DMS79 (cell line): Measurements from ENCODE around the gene KCNK6.
A peak's percentile ranks its signal among the peaks of the same experiment; 100 is the strongest.
"Not testable (repeated sequence)": the region's sequence is repeated elsewhere in the genome, so short reads cannot be mapped to it uniquely, and the experiment has no call there.

Source experiments
- DNase-seq: peaks from one replicate; lab custom pipeline; 2025; lab: John Stamatoyannopoulos, UW

The KCNK6 gene

DNA sequence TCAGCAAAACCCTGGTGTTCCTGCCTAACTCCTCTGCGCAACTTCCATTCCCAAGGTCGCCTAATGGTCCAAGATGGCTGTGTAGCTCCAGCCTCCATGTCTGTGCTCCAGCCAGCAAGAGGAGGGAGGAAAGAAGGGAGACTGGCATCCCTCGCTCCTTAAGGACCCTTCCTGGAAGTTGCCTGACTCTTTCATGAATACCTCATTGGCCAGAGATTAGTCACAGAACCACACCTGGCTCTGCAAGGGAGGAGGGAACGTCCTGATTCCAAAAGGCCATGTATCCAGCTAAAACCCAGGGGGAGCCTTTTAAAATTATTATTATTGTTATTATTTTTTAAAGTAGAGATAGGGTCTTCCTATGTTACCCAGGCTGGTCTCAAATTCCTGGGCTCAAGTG, 4.8 kb downstream of the KCNK6 start:
- no peak for DNase-seq

DNA sequence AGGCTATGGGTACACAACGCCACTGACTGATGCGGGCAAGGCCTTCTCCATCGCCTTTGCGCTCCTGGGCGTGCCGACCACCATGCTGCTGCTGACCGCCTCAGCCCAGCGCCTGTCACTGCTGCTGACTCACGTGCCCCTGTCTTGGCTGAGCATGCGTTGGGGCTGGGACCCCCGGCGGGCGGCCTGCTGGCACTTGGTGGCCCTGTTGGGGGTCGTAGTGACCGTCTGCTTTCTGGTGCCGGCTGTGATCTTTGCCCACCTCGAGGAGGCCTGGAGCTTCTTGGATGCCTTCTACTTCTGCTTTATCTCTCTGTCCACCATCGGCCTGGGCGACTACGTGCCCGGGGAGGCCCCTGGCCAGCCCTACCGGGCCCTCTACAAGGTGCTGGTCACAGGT, 6.9 kb downstream of the KCNK6 start:
- DNase-seq = no peak

DNA sequence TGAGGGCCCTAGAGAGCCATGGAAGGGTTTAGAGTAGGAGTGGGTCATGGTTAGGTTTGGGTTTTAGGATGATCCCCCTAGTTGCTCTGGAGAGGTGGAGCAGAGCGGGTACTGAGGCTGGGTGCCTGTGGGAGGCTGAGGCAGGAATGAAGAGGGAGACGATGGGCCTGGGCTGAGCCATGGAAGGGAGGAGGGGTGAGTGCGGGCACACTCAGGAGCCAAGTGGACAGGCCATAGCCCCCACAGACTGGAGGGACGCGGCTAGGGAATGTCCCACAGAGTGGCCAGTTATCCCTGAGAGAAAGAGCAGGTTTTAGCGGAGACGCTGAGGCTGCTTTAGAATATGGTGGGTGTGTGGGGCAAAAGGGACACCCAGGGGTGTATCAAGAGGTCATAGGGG, 10.0 kb downstream of the KCNK6 start:
- DNase-seq = no peak

DNA sequence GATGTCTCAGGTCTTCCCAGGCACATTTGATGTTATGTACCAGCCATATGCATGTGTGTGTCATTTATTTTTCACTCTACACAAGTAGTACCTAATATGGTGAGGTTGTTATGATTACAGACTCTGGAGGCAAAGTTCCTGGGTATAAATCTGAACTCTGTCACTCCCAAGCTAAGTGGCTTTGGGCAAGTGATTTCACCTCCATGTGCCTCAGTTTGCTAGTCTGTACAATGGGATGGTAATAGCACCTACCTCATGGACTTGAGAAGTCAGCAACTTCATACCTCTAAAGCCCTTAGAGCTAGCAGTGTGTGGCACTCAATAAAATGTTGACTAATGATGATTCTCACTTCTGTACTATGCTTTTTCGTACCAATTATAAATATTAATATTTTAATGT, 12.1 kb downstream of the KCNK6 start:
- no peak for DNase-seq

DNA sequence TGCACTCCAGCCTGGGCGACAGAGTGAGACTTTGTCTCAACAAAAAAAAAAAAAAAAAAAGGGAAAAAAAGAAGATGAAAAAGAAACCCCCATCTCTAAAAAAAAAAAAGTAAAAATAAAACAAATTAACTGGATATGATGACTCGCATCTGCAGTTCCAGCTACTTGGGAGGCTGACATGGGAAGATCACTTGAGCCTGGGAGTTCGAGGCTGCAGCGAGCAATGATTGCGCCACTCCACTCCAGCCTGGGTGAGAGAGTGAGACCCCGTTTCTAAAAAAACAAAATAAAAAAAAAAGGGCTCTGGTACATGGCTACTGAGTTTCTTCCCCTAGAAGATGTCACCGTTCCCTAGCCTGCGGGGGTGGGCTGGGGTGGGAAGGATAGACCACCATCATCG, 13.6 kb downstream of the KCNK6 start:
- no peak for DNase-seq

DNA sequence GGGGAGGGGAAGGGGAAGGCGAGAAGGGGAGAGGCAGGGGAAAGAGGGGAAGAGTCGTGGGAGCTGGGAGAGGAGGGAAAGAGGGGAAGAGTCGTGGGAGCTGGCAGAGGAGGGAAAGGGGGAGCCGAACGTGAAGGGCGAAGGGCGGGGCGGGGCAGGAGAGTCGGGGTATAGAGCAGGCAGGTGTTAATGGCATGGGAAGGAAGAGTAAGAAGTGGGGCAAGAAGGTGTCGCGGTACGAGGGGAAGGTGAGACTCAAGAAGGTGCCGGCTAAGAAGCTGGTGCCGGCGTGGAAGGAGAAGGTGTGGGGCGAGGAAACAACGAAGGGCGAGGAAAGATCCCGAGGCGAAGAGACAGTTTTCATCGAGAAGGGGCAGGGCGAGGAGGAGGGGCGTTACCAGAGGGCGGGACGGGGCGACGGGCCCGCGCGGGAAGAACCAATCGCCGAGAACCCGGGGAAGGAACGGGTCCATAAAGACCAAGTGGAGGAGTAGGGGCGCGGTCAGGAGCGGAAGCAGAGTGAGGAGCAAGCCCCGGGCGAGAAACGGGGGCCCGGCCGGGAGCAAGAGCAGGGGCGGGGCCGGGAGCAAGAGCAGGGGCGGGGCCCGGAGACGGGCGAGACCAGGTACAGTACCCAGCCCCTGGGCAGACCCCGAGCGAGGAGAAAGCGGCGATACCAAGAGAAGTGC, 16.4 kb downstream of the KCNK6 start:
- DNase-seq = peak; percentile 90

DNA sequence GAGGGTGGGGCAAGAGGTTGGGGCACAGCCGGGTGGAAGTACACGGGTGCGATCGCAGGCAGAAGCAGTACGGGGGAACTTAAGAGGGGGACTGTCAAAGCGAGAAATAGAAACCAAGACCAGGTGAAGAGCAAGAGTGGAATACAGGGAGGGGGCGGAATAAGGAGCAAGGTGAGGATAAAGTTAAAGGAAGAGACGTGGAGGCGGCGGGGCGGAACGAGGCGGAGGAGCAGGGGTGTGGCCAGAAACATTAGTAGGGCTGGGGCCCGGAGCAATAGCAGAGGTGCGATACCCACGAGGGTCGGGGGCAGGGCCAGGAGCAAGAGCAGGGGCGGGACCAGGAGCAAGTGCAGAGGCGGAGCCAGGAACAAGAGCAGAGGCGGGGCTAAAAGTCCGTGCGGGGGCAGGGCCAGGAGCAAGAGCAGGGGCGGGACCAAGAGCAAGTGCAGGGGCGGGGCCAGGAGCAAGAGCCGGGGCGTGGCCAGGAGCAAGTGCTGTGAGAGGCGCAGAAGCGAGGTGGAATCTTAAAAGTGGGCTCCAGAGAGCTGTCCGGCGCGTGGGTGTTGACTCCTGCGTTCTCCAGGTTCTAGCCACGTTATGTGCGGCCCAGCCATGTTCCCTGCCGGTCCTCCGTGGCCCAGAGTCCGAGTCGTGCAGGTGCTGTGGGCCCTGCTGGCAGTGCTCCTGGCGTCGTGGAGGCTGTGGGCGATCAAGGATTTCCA, 17.2 kb downstream of the KCNK6 start:
- DNase-seq = peak; percentile 84

DNA sequence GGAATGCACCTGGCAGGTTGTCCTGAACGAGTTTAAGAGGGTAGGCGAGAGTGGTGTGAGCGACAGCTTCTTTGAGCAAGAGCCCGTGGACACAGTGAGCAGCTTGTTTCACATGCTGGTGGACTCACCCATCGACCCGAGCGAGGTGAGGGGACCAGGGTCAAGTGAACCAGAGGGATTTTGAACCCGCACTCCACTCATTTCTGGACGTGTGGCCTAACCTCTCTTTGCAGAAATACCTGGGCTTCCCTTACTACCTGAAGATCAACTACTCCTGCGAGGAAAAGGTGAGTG, 17.7 kb downstream of the KCNK6 start:
- no peak for DNase-seq

DNA sequence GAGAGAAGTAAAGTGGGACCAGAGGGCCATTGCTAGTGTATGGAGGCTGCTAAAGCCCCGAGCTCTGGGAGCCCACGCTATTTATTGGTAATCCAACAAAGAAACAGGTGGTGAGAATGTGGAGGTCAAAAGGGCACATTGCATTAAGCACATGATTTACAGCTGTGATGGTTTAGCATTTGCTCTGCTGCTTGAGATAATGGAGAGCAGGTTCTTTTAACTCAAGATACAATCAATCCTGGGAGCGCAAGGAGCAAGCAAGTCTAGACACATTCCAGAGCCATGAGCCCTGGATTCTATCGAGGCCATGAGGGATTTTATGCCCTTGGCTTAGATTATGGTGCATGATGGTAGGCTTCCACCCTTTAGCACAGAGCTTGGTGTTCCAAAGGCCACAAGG, 19.4 kb downstream of the KCNK6 start:
- not testable (repeated sequence) for DNase-seq

DNA sequence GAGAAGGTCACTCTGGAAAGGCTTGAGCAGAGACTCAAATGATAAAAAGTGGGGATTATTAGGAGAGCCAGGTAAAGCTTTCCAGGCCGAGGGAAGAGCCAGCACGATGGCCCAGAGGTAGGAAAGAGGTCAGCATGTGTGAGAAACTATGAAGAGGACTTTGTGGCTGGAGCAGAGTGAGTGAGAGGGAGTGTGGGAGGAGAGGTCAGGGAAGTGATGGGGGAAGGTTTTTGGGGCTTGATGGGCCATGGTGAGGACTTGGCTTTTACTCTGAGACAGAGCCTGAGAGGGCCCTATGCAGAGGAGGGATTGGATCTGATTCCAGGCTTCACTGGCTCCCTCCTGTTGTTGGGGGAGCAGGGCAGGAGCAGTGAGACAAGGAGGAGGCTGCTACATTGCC, 21.3 kb downstream of the KCNK6 start:
- no peak for DNase-seq

DNA sequence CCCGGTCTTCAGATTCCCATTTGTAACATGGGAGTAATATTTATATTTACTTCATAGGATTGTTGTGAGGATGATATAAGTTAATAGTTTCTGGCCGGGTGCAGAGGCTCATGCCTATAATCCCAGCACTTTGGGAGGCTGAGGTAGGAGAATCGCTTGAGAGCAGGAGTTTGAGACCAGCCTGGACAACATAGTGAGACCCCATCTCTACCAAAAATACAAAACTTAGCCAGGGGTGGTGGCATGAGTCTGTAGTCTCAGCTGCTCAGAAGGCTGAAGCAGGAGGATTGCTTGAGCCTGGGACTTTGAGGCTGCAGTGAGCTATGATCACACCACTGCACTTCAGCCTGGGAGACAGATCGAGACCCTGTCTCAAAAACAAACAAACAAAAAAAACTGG, 27.2 kb downstream of the KCNK6 start:
- DNase-seq = no peak

DNA sequence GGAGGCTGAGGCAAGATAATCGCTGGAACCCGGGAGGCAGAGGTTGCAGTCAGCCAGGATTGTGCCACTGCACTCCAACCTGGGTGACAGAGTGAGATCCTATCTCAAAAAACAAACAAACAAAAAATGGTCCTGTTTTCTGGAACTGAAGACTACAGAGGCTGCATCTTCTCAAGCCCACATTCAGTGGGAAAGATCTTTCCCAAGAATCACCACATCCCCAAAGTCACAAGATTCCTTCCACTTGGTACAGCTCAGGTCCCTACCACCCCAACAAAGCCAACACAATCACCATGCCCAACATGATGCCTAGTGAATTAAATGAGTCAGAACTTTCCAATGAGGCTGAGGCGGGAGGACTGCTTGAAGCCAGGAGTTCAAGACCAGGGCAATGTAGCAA, 31.2 kb downstream of the KCNK6 start:
- no peak for DNase-seq

DNA sequence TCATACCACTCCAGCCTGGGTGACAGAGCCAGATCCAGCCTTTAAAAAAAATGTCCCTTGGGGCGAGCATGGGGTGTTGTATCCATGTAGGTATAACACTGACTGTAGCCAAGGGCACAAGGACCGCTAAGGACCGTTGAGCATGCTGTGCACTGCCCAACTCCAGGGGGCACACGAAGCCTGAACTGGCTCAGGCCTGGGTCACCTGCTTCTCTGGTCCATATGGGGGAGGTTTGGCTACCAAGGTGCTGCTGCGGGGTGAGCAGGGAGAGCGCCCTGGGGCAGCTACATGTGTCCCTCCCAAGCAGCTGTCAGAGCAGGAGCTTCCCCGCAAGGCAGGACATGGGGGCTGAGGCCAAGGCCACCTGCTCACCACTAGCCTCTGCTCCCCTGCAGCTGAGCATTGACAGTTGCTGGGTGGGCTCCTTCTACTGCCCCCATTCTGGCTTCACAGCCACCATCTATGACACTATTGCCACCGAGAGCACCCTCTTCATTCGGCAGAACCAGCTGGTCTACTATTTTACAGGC, 32.3 kb downstream of the KCNK6 start:
- no peak for DNase-seq

DNA sequence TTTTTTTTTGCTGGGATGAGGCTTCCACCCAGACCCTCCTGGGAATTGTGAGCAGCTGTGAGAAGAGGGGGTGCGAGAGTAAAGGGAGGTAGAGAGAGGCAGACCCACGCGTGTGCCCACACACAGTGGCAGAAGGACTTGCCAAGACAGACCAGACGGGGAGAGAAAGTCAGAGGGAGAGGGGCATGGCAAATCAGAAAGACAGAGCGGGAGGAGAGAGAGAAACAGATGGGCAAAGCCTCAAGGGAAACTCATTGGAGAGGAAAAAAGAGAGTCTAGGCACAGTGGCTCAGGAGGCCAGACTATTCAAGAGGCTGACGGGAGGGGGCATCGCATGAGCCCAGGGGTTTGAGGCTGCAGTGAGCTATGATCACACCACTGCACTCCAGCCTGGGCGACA, 33.0 kb downstream of the KCNK6 start:
- no peak for DNase-seq

DNA sequence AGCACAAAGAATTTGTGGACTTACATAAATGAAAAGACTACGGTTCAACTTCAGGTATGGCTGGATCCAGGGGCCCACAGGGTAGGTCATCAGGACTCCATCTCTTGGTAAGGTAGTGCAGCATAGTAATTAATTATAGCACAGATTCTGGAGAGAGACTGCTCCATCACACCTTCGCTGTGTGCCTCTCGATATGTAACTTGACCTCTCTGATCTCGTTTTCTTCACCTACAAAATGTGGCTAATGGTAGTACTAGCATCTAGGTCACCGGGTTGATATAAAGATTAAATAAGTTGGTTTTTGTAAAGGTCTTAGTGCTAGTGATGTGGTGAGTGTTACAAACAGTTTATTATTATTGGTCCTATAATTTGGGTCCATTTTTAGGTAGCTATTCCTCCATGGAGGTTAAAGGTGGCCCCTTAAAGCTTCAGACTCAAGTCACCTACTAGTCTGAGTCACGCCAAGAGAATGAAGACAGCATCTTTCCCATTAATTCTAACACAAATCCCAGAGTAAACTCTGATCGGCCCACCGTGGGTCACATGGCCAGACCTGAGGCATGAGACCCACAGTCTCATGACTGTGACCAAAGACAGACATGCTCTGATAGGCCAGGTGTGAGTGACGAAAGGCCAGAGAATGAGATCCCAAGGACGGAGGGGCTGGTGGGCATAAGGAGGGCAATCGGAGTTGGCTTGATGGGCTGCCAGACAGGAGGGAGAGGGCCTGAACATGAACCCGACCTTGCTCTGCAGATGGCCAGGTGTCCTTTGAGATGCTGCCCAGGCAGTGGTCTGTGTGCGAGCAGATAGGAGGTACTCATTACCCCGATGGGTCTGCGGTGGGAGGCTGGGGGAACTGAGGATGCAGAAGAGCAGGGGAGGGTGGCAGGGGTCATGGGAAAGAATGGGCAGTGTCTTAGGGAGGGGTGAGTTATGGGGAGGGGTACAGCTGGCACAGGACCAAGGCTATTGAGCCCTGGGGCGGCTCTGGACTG, 36.4 kb downstream of the KCNK6 start:
- DNase-seq = no peak

DNA sequence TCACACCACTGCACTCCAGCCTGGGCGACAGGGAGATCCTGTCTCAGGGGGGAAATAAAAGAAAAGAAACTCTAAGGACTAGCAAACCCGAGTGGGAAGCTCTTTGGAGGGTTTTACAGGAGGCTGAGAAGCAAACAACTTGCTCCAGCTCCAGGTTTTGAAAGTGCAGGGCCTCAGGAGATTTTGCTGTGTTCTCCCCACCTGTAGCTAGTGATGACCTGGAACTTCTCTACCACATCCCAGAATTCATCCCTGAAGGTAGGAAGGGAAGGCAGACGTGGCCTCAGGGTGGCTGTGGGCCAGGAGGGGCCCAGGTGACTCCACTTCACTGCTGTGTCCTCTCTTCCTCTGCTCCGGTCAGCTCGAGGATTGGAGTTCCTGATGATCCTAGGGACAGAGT, 38.4 kb downstream of the KCNK6 start:
- no peak for DNase-seq

DNA sequence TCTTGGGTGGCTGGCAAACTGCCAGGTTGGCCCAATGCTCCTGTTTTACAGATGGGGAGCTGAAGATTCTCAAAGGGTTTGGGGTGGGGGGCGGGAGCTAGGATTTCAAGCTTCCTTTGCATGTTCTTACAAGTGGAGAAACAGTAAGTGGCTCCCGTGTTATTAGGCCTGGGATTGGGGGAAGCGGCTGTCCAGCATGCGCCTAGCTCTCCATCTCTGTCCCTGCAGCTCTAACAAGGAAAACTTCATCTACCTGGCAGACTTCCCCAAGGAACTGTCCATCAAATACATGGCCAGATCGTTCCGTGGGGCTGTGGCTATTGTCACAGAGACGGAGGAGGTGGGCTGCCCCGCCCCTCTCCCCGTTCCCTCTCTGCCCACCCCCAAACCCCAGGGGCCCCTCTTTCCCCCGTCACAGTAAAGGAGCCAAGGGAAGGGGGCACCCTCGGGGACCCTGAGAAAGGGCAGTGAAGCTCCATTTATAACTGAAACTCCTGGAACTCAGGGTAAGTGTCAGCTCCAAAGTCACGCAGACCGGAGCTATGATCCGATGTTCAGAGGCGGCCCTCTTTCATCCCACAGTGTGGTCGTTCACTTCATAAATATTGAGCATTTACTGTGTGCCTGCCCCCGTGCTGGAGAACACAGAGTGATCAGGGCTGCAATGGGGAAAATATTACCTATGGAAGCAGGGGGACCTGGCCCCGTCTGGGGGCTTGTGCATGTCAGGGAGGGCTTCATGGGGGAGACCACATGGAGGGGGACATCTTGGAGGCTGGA, 39.8 kb downstream of the KCNK6 start:
- no peak for DNase-seq

DNA sequence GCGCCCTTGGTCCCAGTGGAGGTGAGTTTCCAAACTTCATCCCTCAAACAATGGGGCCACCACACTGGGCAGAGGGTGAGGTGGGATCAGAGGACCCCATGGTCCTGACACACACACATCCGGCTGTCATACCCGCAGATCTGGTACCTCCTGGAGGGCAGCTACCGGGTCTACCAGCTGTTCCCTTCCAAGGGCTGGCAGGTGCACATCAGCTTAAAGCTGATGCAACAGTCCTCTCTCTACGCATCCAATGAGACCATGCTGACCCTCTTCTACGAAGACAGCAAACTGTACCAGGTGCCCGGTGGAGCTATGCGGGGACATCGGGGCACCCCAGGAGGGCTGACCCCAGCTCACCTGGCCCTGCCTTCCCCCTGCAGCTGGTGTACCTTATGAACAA, 40.7 kb downstream of the KCNK6 start:
- DNase-seq = no peak

DNA sequence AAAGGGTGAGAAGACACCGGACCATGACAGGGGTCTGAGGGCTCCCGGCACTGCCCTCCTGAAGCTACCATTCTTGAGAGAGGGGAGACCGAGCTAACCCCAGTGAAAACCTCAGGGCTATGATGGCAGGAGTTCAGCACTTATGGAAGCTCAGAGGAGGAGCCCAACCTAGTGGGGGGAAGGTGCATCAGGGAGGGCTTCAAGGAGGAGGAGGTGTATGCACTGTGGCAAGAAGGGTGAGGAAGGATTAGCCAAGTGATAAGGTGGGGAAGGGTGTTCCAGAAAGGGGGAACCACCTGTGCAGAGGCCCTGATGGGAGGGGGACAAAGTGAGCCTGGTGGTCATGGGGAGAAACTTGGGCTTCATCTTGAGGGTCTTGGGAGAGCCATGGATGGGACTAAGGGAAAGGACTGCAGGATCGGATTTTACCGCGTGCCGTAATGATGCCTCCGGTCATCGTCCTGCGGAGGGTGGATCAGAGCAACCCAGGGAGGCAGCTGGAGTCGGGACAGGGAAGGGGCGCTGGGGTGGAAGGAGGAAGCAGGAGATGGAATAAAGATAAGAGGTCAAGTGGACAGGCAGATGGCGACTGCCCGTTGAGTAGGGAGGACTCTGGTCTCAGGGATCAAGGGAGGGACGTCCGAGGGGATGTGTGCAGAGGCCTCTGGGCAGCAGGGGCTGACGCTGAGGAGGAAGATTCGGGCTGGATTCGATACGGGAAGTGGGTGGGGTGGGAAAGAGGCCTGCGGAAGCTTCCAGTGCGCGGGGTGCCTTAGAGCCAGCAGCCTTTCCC, 41.4 kb downstream of the KCNK6 start:
- no peak for DNase-seq

DNA sequence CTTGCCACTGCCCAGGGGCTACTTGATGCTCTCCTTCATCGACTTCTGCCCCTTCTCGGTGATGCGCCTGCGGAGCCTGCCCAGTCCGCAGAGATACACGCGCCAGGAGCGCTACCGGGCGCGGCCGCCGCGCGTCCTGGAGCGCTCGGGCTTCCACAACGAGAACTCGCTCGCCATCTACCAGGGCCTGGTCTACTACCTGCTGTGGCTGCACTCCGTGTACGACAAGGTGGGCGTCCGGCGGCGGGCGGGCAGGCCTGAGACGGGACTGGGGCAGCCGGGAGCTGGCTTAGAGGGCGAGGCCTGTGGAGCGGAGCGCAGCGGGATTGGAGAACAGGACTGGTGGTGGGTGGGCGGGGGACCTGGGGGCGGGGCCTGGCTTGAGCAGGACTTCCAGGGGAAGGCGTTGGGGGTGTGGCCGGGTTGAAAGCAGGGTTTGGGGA, 42.0 kb downstream of the KCNK6 start:
- peak; percentile 65 for DNase-seq
